ENCODE results near the gene ADAMTSL3.

GRCh38 chr15:83604549-83604948 lies 49.4 kb upstream of the ADAMTSL3 start:
- TF ChIP-seq CTCF (IDR thresholded peaks at IDR 0.05) (no peak), ZFX (IDR thresholded peaks at IDR 0.05; ENCODE audit: borderline replicate concordance) (no peak)
